Measurements from ENCODE around the gene AQP3.

DNA sequence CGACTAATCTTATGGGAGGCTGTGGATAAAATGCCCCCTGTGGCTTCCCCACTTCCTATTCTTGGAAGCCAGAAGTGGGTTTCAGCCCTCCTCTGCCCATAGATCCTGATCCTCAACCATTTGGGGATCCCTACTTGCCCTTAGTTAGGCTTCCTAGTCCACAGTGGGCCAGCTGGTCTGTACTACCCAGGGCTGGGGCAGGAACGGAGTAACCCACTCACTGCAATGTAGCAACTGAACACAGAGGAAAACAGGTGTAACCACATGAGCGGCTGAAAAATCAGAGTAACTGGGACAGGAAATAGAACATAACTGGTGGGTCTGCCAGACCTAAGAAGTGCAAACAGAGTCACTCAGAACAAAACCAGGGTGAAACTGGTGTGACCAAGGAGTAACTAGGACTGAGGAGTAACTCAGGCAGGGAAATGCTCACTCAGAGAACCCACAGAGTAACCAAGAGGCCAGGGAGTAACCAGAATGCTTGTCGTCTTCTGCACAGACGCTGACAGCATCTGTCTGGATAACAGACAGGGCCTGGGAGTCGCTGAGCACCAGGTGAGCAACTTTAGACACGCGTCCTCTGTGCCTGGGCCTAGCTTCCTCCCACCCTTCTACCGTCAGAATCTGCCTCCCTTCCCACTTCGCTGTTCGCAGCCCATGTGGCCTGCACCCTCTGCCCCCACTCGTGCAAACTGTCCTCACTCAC is 1.0 kb downstream of the AQP3 start:
- TF ChIP-seq CTCF (conservative IDR thresholded peaks at IDR 0.05), result no peak
- peak; percentile 69; the same call in 1 of the 2 replicates for TF ChIP-seq ZFX (IDR thresholded peaks at IDR 0.05)

Measured in C4-2B (cell line).